Skeletal muscle cell (primary cell): Measurements from ENCODE around the gene LHFPL2.
A peak's percentile ranks its signal among the peaks of the same experiment; 100 is the strongest.
"Not testable (repeated sequence)": the region's sequence is repeated elsewhere in the genome, so short reads cannot be mapped to it uniquely, and the experiment has no call there.

Source experiments
- DNase-seq: peaks from one replicate; pipeline ENCODE4 v3.0.0-alpha.2; 2010; ENCODE audit warnings: low read depth
- H3K4me3 ChIP-seq: 2 replicates; pipeline ENCODE4 v1.5.1; 2011; ENCODE audit warnings: low read depth, mild to moderate bottlenecking, control low read depth, low read length, moderate library complexity

LHFPL2 gene, protein sequence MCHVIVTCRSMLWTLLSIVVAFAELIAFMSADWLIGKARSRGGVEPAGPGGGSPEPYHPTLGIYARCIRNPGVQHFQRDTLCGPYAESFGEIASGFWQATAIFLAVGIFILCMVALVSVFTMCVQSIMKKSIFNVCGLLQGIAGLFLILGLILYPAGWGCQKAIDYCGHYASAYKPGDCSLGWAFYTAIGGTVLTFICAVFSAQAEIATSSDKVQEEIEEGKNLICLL

DNA sequence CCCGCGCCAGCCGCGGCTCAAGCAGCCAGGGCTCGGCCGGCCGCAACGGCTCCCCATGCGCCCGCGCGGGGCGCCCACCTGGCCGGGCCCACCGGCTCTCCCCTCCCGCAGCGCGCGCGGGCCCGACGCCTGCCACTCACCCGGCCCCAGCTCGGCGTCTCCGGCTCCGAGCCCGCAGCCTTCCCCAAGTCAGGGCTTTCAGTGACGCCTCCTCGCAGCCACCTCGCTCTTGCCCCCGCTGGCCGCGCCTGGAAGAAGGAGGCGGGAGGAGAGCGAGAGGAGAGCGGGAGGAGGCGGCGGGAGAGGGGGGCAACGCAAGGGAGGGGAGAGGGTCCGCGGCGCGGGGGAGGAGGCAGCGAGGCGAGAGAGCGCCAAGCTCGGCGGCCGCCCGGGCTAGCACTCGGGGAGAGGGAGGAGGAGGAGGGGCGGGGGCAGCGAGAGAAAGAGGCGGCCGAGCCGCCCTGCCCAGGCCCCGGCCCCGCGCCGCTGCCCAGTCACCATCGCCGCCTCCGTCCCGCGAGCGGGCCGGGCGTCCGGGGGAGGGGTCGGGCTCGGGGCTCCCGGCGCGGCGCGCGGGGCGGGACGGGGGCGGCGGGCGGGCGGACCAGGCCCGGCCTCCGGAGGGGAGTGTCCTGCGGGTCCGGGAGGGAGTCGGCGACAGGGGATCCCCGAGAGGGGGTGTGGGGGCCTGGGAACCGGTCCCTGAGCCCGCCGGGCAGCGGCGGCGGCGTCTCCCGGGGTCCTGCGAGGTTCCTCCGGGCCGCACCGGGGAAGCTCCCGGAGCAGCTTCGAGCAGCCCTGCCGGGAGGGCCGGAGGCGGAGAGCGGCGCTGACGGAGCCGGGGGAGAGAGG lies at the start of gene LHFPL2:
Gene LHFPL2 (minus strand): TSS at position 414 of the 852 bp plus-strand sequence. CDS start 138,559 bp downstream, outside the sequence.
- peak within 1 kb of the TSS; percentile 77 for H3K4me3 ChIP-seq
- DNase-seq, result no peak

GRCh38 chr5:78696637-78697036 lies 48.1 kb upstream of the LHFPL2 start:
- no peak for DNase-seq
- H3K4me3 ChIP-seq, result no peak overlapping the region

- DNase-seq, H3K4me3 ChIP-seq: not testable (repeated sequence)
These were observed 47.5 kb upstream of the LHFPL2 start for GRCh38 chr5:78696052-78696451.

- DNase-seq, result no peak
- no peak overlapping the region for H3K4me3 ChIP-seq
These were observed 44.8 kb upstream of the LHFPL2 start for GRCh38 chr5:78693339-78693738.

GRCh38 chr5:78691084-78691960 lies 42.8 kb upstream of the LHFPL2 start:
- no peak overlapping the region for H3K4me3 ChIP-seq
- no peak for DNase-seq

DNA sequence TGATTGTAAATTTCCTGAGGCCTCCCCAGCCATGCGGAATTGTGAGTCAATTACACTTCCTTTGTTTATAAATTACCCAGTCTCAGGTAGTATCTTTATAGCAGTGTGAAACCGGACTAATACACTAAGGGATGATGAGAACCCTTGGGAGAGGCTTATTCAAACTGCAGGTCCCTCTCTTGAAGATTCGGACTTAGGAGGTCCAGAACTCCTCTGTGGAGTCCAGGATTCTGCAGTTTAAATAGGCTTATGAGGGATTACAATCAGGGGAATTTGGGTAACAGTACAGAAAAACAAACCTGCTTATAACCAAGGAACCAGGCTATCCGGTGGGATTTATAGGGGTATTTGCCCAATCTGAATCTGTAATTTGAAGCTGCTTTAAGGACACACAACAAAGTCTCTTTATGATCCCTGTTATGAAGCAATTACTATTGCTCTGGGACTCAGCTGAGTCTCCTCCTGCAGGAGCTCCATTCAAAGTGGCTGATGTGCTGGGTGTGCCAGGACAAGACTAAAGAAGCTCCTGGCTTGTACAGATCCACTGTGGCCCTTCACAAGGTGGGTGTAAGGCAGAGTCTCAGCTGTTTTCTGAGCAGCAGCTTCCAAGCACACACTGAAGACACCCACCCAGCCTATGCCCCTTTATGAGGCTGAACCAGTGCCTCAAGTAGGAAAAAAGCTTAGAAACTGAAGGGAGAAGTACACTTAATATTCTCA lies 41.8 kb upstream of the LHFPL2 start:
- DNase-seq, result no peak
- no peak overlapping the region for H3K4me3 ChIP-seq

DNA sequence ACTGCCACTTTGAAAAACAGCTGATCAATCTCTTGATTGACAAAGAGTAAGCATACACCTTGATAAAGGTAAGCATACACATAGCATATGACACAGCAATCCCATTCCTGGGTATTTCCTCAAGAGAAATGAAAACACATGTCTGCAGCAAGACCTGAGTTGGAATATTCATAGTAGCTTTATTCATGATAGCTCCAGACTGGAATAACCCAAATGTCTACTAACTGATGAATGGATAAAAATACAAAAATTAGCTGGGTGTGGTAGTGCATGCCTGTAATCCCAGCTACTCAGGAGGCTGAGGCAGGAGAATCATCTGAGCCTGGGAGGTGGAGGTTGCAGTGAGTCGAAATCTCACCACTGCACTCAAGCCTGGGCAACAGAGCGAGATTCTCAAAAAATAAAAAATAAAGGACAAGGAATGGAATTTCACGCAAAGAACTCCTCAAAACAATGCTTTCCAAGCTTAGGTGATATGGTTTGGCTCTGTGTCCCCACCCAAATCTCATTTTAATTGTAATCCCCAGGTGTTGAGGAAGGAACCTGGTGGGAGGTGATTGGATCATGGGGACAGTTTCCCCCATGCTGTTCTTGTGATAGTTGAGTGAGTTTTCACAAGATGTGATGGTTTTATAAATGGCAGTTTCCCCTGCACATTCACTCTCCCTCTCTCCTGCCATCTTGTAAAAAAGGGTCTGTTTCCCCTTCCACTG lies 41.1 kb upstream of the LHFPL2 start:
- no peak overlapping the region for H3K4me3 ChIP-seq
- DNase-seq, result no peak

- not testable (repeated sequence) for H3K4me3 ChIP-seq, DNase-seq
These were observed 38.9 kb upstream of the LHFPL2 start for GRCh38 chr5:78687514-78687913.

DNA sequence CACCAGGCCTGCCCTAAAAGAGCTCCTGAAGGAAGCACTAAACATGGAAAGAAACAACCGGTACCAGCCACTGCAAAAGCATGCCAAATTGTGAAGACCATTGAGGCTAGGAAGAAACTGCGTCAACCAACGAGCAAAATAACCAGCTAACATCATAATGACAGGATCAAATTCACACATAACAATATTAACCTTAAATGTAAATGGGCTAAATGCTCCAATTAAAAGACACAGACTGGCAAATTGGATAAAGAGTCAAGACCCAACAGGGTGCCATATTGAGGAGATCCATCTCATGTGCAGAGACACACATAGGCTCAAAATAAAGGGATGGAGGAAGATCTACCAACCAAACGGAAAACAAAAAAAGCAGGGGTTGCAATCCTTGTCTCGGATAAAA lies 35.3 kb upstream of the LHFPL2 start:
- H3K4me3 ChIP-seq, DNase-seq: not testable (repeated sequence)

- DNase-seq, result no peak
- no peak overlapping the region for H3K4me3 ChIP-seq
These were observed 31.3 kb upstream of the LHFPL2 start for GRCh38 chr5:78679905-78680304.

GRCh38 chr5:78677777-78678668 lies 29.5 kb upstream of the LHFPL2 start:
- DNase-seq, result peak; percentile 96
- no peak overlapping the region for H3K4me3 ChIP-seq

GRCh38 chr5:78675956-78676730 lies 27.6 kb upstream of the LHFPL2 start:
- no peak for DNase-seq
- no peak overlapping the region for H3K4me3 ChIP-seq

DNA sequence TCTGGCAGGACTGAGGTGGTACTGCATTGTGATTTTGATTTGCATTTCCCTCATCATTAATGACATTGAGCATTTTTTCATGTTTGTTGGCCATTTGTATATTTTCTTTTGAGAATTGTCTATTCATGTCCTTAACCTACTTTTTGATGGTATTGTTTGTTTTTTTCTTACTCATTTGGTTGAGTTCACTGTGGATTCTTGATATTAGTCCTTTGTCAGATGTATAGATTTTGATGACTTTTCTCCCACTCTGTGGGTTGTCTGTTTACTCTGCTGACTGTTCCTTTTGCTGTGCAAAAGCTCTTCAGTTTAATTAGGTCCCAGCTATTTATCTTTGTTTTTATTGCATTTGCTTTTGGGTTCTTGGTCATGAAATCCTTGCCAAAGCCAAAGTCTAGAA lies 25.3 kb upstream of the LHFPL2 start:
- not testable (repeated sequence) for DNase-seq

GRCh38 chr5:78672154-78672553 lies 23.6 kb upstream of the LHFPL2 start:
- DNase-seq, result no peak

More for the DNA sequence above, 25.3 kb upstream of the LHFPL2 start:
- H3K4me3 ChIP-seq, result not testable (repeated sequence)

GRCh38 chr5:78671609-78672008 lies 23.0 kb upstream of the LHFPL2 start:
- no peak overlapping the region for H3K4me3 ChIP-seq
- no peak for DNase-seq

More at GRCh38 chr5:78672154-78672553, 23.6 kb upstream of the LHFPL2 start:
- no peak overlapping the region for H3K4me3 ChIP-seq

- no peak overlapping the region for H3K4me3 ChIP-seq
- no peak for DNase-seq
These were observed 22.2 kb upstream of the LHFPL2 start for GRCh38 chr5:78670701-78671269.

DNA sequence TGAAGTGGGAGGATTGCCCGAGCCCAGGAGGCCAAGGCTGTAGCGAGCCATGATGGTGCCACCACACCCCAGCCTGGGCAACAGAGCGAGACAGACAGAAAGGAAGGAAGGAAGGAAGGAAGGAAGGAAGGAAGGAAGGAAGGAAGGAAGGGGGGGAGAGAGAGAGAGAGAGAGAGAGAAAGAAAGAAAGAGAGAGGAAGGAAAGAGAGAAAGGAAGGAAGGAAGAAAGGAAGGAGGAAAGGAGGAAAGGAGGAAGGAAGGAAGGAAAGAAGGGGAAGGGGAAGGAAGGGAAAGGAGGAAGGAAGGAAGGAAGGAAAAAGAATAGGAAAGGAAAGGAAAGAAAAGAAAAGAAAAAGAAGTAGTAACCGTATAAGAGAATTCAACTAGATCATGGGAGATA lies 20.8 kb upstream of the LHFPL2 start:
- no peak overlapping the region for H3K4me3 ChIP-seq
- DNase-seq, result no peak
